ENCODE data around the gene CASP5. TPM values are rescaled to one million over a fixed set of nuclear protein-coding genes. Genes with fewer than 3 reads are reported as not detected.
"Not testable (repeated sequence)": the region's sequence is repeated elsewhere in the genome, so short reads cannot be mapped to it uniquely, and the experiment has no call there.

The CASP5 gene
- total RNA-seq, 1 donor from 2014 or later, result not detected

DNA sequence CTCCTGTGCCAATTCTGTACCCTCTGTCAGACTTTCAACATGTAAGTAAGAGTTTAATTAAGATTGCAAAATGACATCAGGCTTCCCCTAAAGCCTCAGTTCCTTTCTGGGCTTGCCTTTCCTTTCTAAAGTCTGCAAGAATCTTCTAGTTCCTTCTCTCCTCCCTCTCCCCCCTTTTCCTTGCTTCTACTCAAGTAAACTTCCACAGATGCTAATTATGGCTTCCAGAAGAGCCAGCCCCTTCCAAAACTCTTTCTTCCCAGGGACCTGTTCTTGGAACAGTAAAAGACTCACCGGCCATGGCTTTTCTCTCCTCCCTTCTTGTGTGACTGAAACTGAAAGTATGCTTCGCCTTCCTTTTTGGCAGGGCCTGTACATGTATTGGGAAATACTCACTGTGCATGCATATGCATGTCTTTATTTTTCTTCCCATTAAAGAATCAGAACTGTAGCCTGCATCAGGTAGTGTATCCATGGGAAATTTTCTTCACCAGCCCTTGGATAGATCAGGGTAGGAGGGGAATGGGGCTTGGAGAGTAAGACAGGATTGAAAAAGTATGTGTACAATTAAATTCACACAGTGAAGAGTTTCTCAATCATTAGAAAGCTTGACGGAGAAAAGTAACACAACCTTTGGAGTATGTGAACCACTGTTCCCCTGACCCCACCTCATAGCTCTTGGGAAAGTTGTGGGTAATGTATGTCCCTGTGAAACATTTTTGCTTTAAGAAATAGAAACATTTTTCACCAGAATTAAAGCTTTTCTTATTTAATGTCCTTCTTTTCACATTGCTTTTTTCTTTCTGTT is 12.0 kb upstream of the CASP5 start, which contains the start of gene CASP1:
CASP1 (minus strand) TSS at position 332 of the 808 bp plus-strand sequence; CDS start at position 301, 31 bp downstream.
- TF ChIP-seq, protein P1, sequence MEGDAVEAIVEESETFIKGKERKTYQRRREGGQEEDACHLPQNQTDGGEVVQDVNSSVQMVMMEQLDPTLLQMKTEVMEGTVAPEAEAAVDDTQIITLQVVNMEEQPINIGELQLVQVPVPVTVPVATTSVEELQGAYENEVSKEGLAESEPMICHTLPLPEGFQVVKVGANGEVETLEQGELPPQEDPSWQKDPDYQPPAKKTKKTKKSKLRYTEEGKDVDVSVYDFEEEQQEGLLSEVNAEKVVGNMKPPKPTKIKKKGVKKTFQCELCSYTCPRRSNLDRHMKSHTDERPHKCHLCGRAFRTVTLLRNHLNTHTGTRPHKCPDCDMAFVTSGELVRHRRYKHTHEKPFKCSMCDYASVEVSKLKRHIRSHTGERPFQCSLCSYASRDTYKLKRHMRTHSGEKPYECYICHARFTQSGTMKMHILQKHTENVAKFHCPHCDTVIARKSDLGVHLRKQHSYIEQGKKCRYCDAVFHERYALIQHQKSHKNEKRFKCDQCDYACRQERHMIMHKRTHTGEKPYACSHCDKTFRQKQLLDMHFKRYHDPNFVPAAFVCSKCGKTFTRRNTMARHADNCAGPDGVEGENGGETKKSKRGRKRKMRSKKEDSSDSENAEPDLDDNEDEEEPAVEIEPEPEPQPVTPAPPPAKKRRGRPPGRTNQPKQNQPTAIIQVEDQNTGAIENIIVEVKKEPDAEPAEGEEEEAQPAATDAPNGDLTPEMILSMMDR (IDR thresholded peaks at IDR 0.05; ENCODE audit: insufficient read depth, low read length, poor library complexity, severe bottlenecking), result no peak
- Histone ChIP-seq H3K36me3 (ENCODE audit: control insufficient read depth, insufficient read depth, low read length) (no peaks in the 10 kb centered on the region), H3K4me3 (ENCODE audit: low read depth, low read length) (no peak within 1 kb of the TSS), H3K27me3 (ENCODE audit: control insufficient read depth, insufficient read depth, low read length) (no peaks in the 10 kb centered on the region)
- DNase-seq (ENCODE audit: low read depth), result no peak

DNA sequence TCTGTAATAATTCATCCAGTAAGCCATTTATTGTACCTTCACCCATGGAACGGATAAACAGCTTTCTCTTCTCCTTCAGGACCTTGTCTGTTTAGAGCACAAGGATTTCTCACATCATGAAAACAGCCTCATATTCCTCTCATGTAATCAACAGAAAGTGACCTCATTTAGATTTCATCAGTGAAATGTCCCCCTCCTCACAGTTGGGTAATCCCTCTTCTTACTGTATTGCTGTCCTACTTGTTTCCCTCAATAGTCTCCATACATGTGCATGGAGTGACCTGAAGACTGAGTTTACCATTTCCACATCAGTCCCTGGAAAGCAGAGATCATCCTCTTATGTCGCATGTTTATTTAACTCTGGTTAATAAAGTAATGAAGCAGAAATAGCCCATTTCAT is 11.4 kb upstream of the CASP5 start:
- not testable (repeated sequence) for DNase-seq (ENCODE audit: low read depth); H3K27me3 ChIP-seq (ENCODE audit: control insufficient read depth, insufficient read depth, low read length); H3K4me3 ChIP-seq (ENCODE audit: low read depth, low read length); H3K36me3 ChIP-seq (ENCODE audit: control insufficient read depth, insufficient read depth, low read length)

DNA sequence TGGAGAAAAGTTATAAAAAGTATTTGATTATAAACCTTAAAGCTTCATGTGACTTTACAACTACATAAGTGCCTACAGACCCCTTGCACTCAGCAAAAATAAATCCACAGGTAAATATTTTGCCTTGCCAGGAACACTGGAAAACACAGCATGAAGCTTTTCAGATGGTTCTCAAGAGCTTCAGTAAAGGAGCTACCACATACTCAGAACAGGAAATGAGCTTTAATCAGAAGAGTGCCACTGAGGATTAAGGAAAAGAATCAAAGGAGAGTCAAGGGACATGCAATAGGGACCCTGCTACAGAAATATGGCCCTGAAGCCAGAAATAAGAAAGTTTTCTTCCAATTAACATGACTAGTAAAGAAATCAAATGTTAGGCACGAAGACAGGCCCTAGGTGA is 10.8 kb upstream of the CASP5 start:
- no peak for DNase-seq (ENCODE audit: low read depth)
- no peaks in the 10 kb centered on the region for H3K27me3 ChIP-seq (ENCODE audit: control insufficient read depth, insufficient read depth, low read length)
- no peaks in the 10 kb centered on the region for H3K36me3 ChIP-seq (ENCODE audit: control insufficient read depth, insufficient read depth, low read length)
- H3K4me3 ChIP-seq (ENCODE audit: low read depth, low read length), result no peak overlapping the region
- TF ChIP-seq, protein P1 (IDR thresholded peaks at IDR 0.05; ENCODE audit: insufficient read depth, low read length, poor library complexity, severe bottlenecking), result no peak

DNA sequence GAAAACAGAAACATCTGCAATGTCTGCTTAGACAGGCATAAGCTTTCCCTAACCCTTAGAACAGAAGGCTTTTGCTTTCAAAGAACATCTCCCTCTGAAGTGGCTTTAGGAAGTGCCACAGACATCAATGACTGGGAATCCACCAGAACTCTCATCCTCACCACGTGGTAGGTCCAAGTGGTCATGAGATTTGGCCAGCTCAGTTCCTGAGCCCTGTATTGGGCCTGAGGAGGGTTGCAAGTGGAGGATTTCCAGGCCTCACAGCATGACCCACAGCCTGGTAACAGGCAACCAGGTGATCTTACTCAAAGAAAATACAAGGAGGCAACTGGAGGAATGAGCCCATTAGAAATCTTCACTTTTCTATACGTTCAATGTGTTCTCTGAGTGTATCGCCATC is 10.4 kb upstream of the CASP5 start:
- H3K4me3 ChIP-seq (ENCODE audit: low read depth, low read length), result no peak overlapping the region
- H3K27me3 ChIP-seq (ENCODE audit: control insufficient read depth, insufficient read depth, low read length), result no peaks in the 10 kb centered on the region
- no peak for DNase-seq (ENCODE audit: low read depth)
- TF ChIP-seq, protein P1 (IDR thresholded peaks at IDR 0.05; ENCODE audit: insufficient read depth, low read length, poor library complexity, severe bottlenecking), result no peak
- H3K36me3 ChIP-seq (ENCODE audit: control insufficient read depth, insufficient read depth, low read length), result no peaks in the 10 kb centered on the region

DNA sequence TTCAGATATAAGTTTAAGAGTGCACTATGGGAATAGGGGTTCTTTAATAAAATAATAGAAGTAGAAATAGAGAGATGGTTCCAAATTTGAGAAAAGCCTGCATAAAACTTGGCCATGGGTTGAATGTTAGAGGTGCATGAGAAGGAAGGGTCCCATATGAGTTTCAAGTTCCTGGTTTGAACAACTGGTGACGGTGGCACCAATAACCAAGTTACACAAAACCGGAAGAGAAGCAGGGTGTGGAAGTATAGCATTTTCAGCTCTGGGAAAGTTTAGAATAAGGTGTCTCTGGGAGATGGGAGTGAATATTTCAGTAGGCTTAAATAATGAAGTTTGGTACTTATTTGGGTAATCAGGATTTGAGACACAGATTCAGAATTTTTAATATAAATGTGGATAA is 9.5 kb upstream of the CASP5 start:
- Histone ChIP-seq H3K4me3 (ENCODE audit: low read depth, low read length) (no peak overlapping the region), H3K27me3 (ENCODE audit: control insufficient read depth, insufficient read depth, low read length) (no peaks in the 10 kb centered on the region), H3K36me3 (ENCODE audit: control insufficient read depth, insufficient read depth, low read length) (no peaks in the 10 kb centered on the region)
- DNase-seq (ENCODE audit: low read depth), result no peak
- TF ChIP-seq, protein P1 (IDR thresholded peaks at IDR 0.05; ENCODE audit: insufficient read depth, low read length, poor library complexity, severe bottlenecking), result no peak

DNA sequence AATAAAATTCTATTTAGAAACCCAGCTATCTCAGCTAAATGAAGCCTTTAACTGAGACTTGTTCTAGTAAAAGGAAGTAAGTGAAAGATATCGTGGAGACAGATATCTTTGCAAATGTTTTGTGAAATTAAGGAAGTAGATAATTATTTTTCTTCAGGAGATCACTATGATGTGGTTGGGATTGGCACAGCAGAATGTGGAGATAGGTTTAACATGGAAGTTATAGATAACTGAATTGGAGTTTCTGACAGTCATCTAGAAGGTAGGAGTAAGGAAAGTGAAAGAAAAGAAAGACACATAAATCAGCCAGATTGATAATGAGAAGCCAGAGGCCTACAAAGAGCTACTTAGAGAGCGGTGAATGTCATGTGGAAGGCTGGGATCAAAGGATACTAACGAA is 4.7 kb upstream of the CASP5 start:
- Histone ChIP-seq H3K4me3 (ENCODE audit: low read depth, low read length) (no peak overlapping the region), H3K27me3 (ENCODE audit: control insufficient read depth, insufficient read depth, low read length) (no peaks in the 10 kb centered on the region), H3K36me3 (ENCODE audit: control insufficient read depth, insufficient read depth, low read length) (no peaks in the 10 kb centered on the region)
- TF ChIP-seq, protein P1 (IDR thresholded peaks at IDR 0.05; ENCODE audit: insufficient read depth, low read length, poor library complexity, severe bottlenecking), result no peak
- DNase-seq (ENCODE audit: low read depth), result no peak

Data from kidney epithelial cell (primary cell).